GM21360 (cell line): Measurements from ENCODE around the gene DCT.
"Not testable (repeated sequence)": the region's sequence is repeated elsewhere in the genome, so short reads cannot be mapped to it uniquely, and the experiment has no call there.

ENCODE experiments used
- ATAC-seq: cut with Tn5 transposase; IDR thresholded peaks from one replicate; pipeline ENCODE4 v1.9.1; 2021; ENCODE audit warnings: mild to moderate bottlenecking, moderate library complexity; ENCODE audit not compliant: unreplicated experiment

The DCT gene

GRCh38 chr13:94479616-94480015 is at the start of gene DCT:
Gene DCT, minus strand, starts transcription at chr13:94479682. Its CDS starts 427 bp downstream, at chr13:94479255.
- ATAC-seq, result no peak

- not testable (repeated sequence) for ATAC-seq
Measured at GRCh38 chr13:94526956-94527355, 47.5 kb upstream of the DCT start.

DNA sequence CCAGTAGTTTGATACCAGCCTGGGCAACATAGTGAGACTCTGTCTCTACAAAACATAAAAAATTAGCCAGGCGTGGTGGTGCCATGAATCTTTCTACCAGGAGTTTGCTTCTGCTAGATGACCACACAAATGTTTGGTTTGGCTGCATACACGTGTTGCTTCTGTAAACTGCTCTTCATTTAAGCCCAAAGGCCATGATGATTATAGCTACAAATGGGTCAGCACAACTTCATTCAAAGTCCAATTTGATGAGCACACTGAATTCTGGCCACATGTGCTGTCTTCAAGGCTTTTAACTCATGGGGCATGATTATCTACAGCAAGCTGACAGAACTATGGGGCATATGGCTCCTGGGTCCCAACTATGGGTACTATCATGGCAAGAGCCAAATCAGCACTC is 46.3 kb upstream of the DCT start:
- no peak for ATAC-seq

GRCh38 chr13:94524407-94524806 is 44.9 kb upstream of the DCT start:
- no peak for ATAC-seq

DNA sequence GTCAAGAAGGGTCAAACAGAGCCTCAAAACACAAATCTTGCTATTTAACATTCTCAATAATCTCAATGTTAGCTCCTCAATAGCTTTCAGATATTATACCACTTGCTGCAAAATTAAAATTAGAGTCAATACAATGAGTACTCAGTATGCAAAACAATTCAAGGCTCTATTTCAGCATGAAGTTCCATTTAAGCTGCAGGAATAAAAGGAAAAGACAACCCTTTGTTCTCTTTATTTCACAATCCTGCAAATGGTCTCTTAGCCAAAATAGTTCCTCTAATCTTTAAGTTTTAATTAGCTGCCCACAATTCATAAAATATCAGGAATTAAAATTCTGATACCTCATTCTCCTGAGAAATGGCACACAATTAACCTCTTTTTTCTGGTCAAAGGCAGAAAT is 40.5 kb upstream of the DCT start:
- ATAC-seq, result no peak

DNA sequence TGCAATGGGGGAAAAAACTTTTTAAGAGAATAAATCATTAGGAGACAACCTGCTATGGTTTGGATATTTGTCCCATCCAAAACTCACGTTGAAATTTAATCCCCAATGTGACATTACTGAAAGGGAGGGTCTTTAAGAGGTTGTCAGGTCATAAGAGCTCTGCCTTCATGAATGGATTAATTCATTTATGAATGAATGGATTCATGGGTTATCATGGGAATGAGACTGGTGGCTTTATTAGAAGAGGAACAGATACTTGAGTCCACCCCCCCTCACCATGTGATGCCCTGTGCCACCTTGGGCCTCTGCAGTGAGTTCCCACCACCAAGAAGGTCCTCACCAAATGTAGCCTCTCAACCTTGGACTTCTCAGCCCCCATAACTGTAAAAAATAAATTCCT is 37.0 kb upstream of the DCT start:
- no peak for ATAC-seq

DNA sequence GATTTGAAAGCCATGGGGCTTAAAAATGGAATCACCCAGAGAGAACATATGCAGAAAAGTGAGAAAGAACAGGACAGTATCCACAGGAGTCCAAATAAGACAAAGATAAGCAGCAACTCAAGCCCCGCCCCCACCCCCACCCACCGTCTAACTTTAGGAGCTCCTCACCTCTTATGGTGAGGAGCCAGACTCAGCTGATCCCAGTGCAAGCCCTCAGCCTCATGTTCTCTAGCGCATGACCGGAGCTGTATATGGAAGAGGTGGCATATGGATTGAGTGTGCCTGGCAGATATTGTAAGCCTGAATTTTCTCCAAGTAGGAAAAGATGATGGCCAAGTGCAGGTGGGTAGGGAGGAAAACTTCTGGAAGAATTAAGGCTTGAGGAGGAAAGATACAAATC is 36.4 kb upstream of the DCT start:
- no peak for ATAC-seq

DNA sequence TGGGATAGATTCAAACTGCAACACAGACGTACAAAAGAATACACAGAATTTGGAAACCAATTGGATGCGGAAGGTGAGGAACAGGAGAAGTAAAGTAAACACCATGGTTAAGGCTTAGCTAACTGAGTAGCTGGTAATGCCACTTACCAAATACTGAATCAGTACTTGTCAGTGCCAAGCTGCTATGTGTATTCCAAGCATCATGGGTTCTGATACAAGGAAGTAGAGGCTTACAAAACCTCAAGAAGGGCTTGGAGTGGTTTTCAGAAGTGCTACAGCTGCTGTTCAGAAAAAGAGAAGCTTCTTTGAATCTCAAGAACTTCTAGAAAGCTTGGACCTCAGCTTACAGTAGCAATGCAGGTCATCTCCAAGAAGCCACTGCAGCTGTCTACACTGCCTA is 35.9 kb upstream of the DCT start:
- ATAC-seq, result no peak

- ATAC-seq, result no peak
Measured at GRCh38 chr13:94513026-94513425, 33.5 kb upstream of the DCT start.

GRCh38 chr13:94505730-94506129 is 26.2 kb upstream of the DCT start:
- no peak for ATAC-seq

DNA sequence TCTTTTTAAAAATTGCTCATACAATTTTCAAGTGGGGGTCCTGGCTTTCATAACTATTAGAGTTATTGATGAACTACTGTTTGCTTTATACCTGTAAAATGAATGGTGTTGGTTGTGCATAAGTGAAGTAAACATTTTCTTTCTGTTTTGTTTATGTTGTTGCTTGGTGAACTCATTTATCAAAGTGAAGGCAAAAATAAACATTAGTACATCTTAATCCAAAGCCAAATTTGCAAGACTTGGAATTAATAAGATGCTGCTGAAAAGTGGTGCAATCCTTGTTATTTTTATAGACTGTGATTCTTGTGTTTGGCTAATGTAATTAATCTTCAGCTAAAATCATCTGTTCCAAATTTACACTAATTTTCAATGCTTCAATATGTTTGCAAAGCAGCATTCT is 24.4 kb upstream of the DCT start:
- ATAC-seq, result no peak

- ATAC-seq, result not testable (repeated sequence)
Measured at GRCh38 chr13:94498831-94499230, 19.3 kb upstream of the DCT start.

- ATAC-seq, result no peak
Measured at GRCh38 chr13:94495806-94496205, 16.3 kb upstream of the DCT start.

DNA sequence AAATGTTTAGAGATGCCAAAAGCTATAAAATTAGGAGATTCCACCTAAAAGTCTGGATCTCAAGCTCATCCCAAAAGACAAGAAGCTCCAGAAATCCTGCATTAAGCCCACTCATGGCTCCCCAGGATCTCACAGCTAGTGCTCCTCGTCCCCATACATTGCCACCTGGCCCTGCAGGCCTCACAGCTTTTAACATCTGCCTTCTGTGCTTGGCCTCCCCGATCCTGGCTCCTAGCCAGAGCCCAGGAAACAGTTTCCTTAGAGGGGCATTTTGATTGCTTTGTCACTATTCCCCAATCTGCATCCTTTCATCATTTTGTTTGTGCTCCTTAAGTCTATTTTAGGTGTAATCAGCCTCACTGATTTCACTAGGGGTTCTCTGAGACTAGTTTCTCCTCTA is 14.5 kb upstream of the DCT start:
- no peak for ATAC-seq

- ATAC-seq, result no peak
Measured at GRCh38 chr13:94487043-94487442, 7.6 kb upstream of the DCT start.

GRCh38 chr13:94483970-94484369 is 4.5 kb upstream of the DCT start:
- no peak for ATAC-seq

DNA sequence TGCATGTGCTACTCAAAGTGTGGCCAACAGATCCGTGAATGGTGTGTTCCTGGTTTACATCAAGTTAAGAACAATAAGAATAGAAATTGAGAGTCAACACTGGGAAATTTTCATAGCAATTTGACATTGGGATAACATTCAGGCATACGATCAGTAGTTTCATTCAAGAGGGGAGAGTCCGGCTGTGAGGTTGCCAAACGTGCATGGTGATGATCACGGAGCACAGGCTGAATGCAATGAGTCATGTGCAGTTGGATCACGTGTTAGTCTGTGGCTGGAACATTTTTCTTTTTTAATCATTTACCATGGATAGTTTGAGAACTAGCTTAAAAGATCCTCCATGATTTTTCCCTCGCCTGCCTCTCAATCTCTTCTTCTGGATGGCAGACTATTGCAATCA is 2.5 kb upstream of the DCT start:
- ATAC-seq, result no peak

- no peak for ATAC-seq
Measured at GRCh38 chr13:94480672-94481145, 1.2 kb upstream of the DCT start.

DNA sequence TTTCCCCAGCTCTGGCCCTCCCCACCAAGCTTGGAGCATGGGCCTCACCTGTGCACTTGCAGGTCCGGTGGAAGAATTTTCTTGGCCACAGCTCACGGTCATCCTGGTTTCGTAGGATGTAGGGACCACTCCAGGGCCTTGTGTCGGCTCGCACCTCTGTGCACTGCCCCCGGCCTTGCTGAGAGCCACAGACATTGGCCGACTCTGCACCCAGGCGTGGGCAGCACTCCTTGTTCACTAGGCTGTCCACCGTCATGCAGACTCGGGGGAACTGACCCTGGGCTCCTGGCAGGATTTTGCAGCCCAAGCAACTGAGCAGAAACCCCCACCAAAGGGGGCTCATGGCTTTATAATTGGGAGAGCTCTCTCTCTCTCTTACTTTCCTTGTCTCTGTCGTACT is 569 bp downstream of the DCT start:
- no peak for ATAC-seq

DNA sequence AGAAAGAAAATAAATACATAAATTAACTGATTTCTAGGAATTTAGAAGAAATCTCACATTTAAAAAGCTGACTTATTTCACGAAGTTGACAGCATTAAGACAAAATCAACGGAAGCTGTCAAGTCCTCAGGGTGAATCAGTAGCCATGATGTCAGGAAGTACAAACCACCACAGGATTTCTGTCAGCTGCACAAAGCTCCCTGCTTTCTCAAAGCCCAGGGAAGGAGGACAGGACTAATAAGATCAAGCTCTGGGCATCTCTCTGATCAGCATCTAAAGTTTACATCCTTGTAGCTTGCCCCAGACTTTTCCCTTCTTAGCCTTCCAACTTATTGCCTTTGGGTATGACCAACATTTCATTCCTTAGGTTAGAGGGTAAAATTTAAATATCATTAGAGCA is 9.4 kb downstream of the DCT start:
- ATAC-seq, result no peak

- no peak for ATAC-seq
Measured at GRCh38 chr13:94464771-94465170, 14.7 kb downstream of the DCT start.

DNA sequence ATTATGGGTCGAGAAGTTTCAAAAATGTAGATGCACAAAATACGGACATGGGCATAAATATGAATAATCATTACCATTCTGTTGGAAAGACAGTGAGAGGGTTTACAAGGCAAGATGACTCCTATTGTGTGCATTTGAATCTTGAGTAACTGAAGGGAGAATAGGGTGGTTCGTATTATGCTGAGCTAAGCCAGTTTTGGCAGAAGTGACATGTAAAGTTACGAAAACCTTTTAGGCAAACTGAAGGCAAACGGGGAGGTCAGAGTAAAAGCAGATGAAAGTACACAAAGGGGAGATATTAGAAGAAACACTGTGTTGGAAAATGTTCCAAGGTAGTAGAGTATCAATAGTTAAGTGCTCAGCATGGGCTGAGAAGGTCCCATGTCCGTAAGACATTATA is 16.8 kb downstream of the DCT start:
- ATAC-seq, result no peak

DNA sequence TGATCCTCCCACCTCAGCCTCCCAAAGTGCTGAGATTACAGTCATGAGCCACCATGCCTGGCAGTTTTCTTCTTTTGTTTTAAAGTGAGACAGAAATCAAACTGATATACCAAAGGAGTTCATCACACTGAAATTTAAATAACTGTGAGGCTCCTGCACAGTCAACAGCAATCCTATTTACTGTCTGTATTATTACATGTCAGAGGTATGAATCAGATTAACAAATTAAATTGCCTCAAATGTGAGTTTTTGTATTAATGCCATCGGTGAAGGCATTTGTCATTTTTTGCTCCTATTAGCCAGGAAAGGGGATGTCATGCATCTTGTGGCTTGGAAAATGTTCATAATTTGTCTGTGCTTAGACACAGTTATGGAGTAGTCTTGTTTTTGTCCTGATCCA is 20.4 kb downstream of the DCT start:
- no peak for ATAC-seq

DNA sequence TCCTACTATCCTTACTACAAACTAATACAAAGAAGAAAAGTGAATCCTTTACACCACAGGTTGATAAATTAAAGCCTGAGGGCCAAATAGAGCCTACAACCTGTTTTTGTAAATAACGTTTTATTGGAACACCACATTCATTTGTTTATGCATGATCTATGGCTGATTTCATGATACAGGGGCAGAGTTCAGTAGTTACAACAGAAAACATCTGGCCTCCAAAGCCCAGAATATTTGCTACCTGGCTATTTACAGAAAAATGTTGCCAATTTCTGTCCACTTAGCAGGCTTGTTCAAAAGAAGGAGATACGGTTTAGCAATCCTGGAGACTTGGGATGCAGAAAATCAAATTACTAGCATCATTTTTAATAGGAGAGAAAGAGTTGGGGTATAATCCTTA is 24.1 kb downstream of the DCT start:
- ATAC-seq, result no peak
